ENCODE results near the gene TYMP. TPM values are rescaled to one million over a fixed set of nuclear protein-coding genes. Genes with fewer than 3 reads are reported as not detected.

TYMP gene
- total and polyA plus RNA-seq, 2 of the 8 experiments (the other 6 are each of a cell fraction or from before 2014, with no cell fraction given) = 0.43 to 0.48 TPM

DNA sequence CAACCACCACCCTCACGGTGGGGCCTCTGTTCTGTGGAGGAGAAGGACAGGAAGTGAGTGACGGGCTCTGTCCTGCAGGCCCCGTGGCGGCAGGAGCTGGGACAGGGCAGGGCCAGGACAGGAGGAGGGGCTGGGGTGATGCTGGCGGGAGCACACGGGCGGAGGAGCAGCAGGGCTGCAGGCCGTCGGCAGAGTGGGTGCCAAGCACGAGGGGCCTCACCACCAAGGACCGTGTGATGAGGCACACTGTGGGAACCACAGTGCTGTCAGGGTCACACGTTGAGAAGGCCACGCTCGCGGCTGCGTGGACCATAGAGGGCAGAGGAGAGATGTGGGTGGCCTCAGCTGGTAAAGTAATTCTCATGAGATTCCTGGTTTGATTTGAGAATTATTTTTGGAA is 12.9 kb downstream of the TYMP start (continued):
- TF ChIP-seq, protein P1, sequence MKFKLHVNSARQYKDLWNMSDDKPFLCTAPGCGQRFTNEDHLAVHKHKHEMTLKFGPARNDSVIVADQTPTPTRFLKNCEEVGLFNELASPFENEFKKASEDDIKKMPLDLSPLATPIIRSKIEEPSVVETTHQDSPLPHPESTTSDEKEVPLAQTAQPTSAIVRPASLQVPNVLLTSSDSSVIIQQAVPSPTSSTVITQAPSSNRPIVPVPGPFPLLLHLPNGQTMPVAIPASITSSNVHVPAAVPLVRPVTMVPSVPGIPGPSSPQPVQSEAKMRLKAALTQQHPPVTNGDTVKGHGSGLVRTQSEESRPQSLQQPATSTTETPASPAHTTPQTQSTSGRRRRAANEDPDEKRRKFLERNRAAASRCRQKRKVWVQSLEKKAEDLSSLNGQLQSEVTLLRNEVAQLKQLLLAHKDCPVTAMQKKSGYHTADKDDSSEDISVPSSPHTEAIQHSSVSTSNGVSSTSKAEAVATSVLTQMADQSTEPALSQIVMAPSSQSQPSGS (IDR thresholded peaks at IDR 0.05; ENCODE audit: low read length) = no peak
- no peak for TF ChIP-seq ZNF274 (IDR thresholded peaks at IDR 0.05; ENCODE audit: borderline replicate concordance, extremely low read depth, low read length)
- no peak for TF ChIP-seq SP4 (IDR thresholded peaks at IDR 0.05; ENCODE audit: low read length)
